WTC11 (cell line): ENCODE data around the gene LGR4. TPM values are rescaled to one million over a fixed set of nuclear protein-coding genes. Genes with fewer than 3 reads are reported as not detected.

Experiments
- ATAC-seq: fragments of 200-7000 bp; cut with Tn5 transposase; 2 replicates; pipeline ENCODE4 v1.10.0; 2021; ENCODE audit warnings: mild to moderate bottlenecking, moderate library complexity
- CTCF ChIA-PET: fragments of 300-600 bp; sonication (Branson Sonifier 250); formaldehyde crosslinking; loops from one replicate; lab custom pipeline; 2021; ENCODE audit warnings: antibody characterized with exemption; lab: Charles Lee
- POLR2A ChIA-PET: fragments of 350-600 bp; sonication (Branson Sonifier 250); formaldehyde crosslinking; loops from one replicate; lab custom pipeline; 2021; ENCODE audit warnings: antibody characterized with exemption; lab: Charles Lee
- DNase-seq: peaks from one replicate; pipeline ENCODE4 v3.0.0; 2021; ENCODE audit warnings: low spot score
- H3K27ac Mint-ChIP-seq: 2 replicates; pipeline ENCODE4 v1.8.0; 2021; ENCODE audit warnings: mixed read lengths
- H3K27me3 Mint-ChIP-seq: 2 replicates; pipeline ENCODE4 v1.8.0; 2021; ENCODE audit warnings: low read depth, mild to moderate bottlenecking, moderate library complexity, mixed read lengths
- H3K36me3 Mint-ChIP-seq: 2 replicates; pipeline ENCODE4 v1.8.0; 2021; ENCODE audit warnings: mixed read lengths
- H3K4me1 Mint-ChIP-seq: 2 replicates; pipeline ENCODE4 v1.8.0; 2022; ENCODE audit warnings: mixed read lengths
- H3K4me3 Mint-ChIP-seq: 2 replicates; pipeline ENCODE4 v1.8.0; 2021; ENCODE audit warnings: mild to moderate bottlenecking, moderate library complexity, mixed read lengths
- H3K9me3 Mint-ChIP-seq: 2 replicates; pipeline ENCODE4 v1.8.0; 2021; ENCODE audit warnings: mixed read lengths
- AFF4 ChIP-seq: sonication (generic); formaldehyde crosslinking; IDR thresholded peaks from 2 replicates; pipeline ENCODE4 v1.8.1; 2023; ENCODE audit warnings: mild to moderate bottlenecking, missing genetic modification reagents, borderline replicate concordance
- ATF2 ChIP-seq: sonication (generic); formaldehyde crosslinking; IDR thresholded peaks from 2 replicates; pipeline ENCODE4 v1.8.1; 2022; ENCODE audit warnings: low read depth, missing genetic modification reagents, borderline replicate concordance
- CREB1 ChIP-seq: sonication (generic); formaldehyde crosslinking; IDR thresholded peaks from 2 replicates; pipeline ENCODE4 v1.8.0; 2023; ENCODE audit warnings: mild to moderate bottlenecking, missing genetic modification reagents
- E2F1 ChIP-seq: sonication (generic); formaldehyde crosslinking; IDR thresholded peaks from 2 replicates; pipeline ENCODE4 v1.8.0; 2022; ENCODE audit warnings: mild to moderate bottlenecking, missing genetic modification reagents
- E2F5 ChIP-seq: sonication (generic); formaldehyde crosslinking; IDR thresholded peaks from 2 replicates; pipeline ENCODE4 v1.8.1; 2022; ENCODE audit warnings: mild to moderate bottlenecking, moderate library complexity, missing genetic modification reagents
- EMX1 ChIP-seq: fragments of 250-450 bp; sonication (Bioruptor Pico); IDR thresholded peaks from 2 replicates; pipeline ENCODE4 v1.8.0; 2021; ENCODE audit warnings: mild to moderate bottlenecking
- FOXK1 ChIP-seq: sonication (generic); formaldehyde crosslinking; IDR thresholded peaks from 2 replicates; pipeline ENCODE4 v1.8.0; 2022; ENCODE audit warnings: mild to moderate bottlenecking, moderate library complexity, missing genetic modification reagents
- IRF1 ChIP-seq: sonication (generic); formaldehyde crosslinking; IDR thresholded peaks from 2 replicates; pipeline ENCODE4 v1.8.0; 2023; ENCODE audit warnings: missing genetic modification reagents
- JAZF1 ChIP-seq: fragments of 250-450 bp; sonication (Bioruptor Pico); IDR thresholded peaks from 2 replicates; pipeline ENCODE4 v1.9.0; 2021; ENCODE audit warnings: moderate library complexity, mild to moderate bottlenecking, inconsistent platforms
- MLX ChIP-seq: sonication (generic); formaldehyde crosslinking; IDR thresholded peaks from 2 replicates; pipeline ENCODE4 v1.8.1; 2023; ENCODE audit warnings: mild to moderate bottlenecking, missing genetic modification reagents, moderate library complexity
- SOX15 ChIP-seq: fragments of 250-450 bp; sonication (Bioruptor Pico); IDR thresholded peaks from 2 replicates; pipeline ENCODE4 v1.9.0; 2021; ENCODE audit warnings: mild to moderate bottlenecking
- ZNF219 ChIP-seq: sonication (generic); formaldehyde crosslinking; IDR thresholded peaks from 2 replicates; pipeline ENCODE4 v1.8.0; 2023; ENCODE audit warnings: missing genetic modification reagents, mild to moderate bottlenecking, borderline replicate concordance
- ZNF232 ChIP-seq: sonication (generic); formaldehyde crosslinking; IDR thresholded peaks from 2 replicates; pipeline ENCODE4 v1.8.0; 2022; ENCODE audit warnings: mild to moderate bottlenecking, missing genetic modification reagents
- ZNF423 ChIP-seq: fragments of 250-450 bp; sonication (Bioruptor Pico); IDR thresholded peaks from 2 replicates; pipeline ENCODE4 v2.1.2; 2022; ENCODE audit warnings: mild to moderate bottlenecking, moderate library complexity
- ZSCAN18 ChIP-seq: fragments of 250-450 bp; sonication (Bioruptor Pico); IDR thresholded peaks from 2 replicates; pipeline ENCODE4 v2.1.2; 2022; ENCODE audit warnings: mild to moderate bottlenecking, moderate library complexity
- total RNA-seq: library from RNA; stranded (reverse); gene quantifications from 3 replicates; pipeline ENCODE4 v1.2.3, GENCODE V29; 2021

Gene LGR4
- total RNA-seq, 1 experiment from 2014 or later: 53.8 TPM

- H3K36me3 Mint-ChIP-seq: peaks cover 49% of the 10 kb centered on the region
- no peak for TF ChIP-seq IRF1 (CRISPR knock-in tag)
- TF ChIP-seq ZNF232 (CRISPR knock-in tag): no peak
- no peak for TF ChIP-seq CREB1 (CRISPR knock-in tag)
- TF ChIP-seq MLX (CRISPR knock-in tag): no peak
- TF ChIP-seq ATF2 (CRISPR knock-in tag): no peak
- TF ChIP-seq E2F1 (CRISPR knock-in tag): no peak
- TF ChIP-seq E2F5 (CRISPR knock-in tag): no peak
- no peak for TF ChIP-seq JAZF1 (CRISPR knock-in tag)
- H3K27me3 Mint-ChIP-seq: no peaks in the 10 kb centered on the region
- DNase-seq: no peak
- CTCF ChIA-PET: interaction anchor here (0.8 to 1.2 kb wide), 6 partner anchors 10 to 313 kb away, joined by 3 to 4 read pairs (median 3); no protein-coding TSS in a partner anchor
- H3K27ac Mint-ChIP-seq: no peak overlapping the region
- POLR2A ChIA-PET: no interaction called here
- ATAC-seq: no peak
- H3K4me1 Mint-ChIP-seq: no peaks in the 10 kb centered on the region
- H3K9me3 Mint-ChIP-seq: no peaks in the 10 kb centered on the region
- H3K4me3 Mint-ChIP-seq: no peak overlapping the region
Measured at GRCh38 chr11:27497284-27497866, 24.8 kb upstream of the LGR4 start.

GRCh38 chr11:27496461-27496860 is 23.9 kb upstream of the LGR4 start:
- Mint-ChIP-seq H3K27me3 (no peaks in the 10 kb centered on the region), H3K27ac (no peak overlapping the region)
- CTCF ChIA-PET: interaction anchor here (0.8 to 1.6 kb wide), 2 partner anchors 11 to 312 kb away, joined by 3 to 5 read pairs; no protein-coding TSS in a partner anchor
- no peak for TF ChIP-seq IRF1 (CRISPR knock-in tag)
- TF ChIP-seq ZNF219 (CRISPR knock-in tag): no peak
- TF ChIP-seq ZNF423 (CRISPR knock-in tag): no peak
- no peak for TF ChIP-seq FOXK1 (CRISPR knock-in tag)
- no peak for TF ChIP-seq SOX15 (CRISPR knock-in tag)
- TF ChIP-seq, all 79 proteins: peak for 0
- no peak overlapping the region for H3K4me3 Mint-ChIP-seq
- peaks cover 49% of the 10 kb centered on the region for H3K36me3 Mint-ChIP-seq
- ATAC-seq (no peak), DNase-seq (no peak)
- no peaks in the 10 kb centered on the region for H3K9me3 Mint-ChIP-seq
- POLR2A ChIA-PET: no interaction called here
- H3K4me1 Mint-ChIP-seq: no peaks in the 10 kb centered on the region

- H3K36me3 Mint-ChIP-seq: peaks cover 54% of the 10 kb centered on the region
- ChIA-PET CTCF (interaction anchor here (1.1 to 1.6 kb wide), 2 partner anchors 10 to 23 kb away, joined by 3 to 5 read pairs; partner anchors contain the start of gene LGR4), POLR2A (no interaction called here)
- H3K9me3 Mint-ChIP-seq: no peaks in the 10 kb centered on the region
- DNase-seq (no peak), ATAC-seq (no peak)
- H3K27me3 Mint-ChIP-seq: no peaks in the 10 kb centered on the region
- H3K4me3 Mint-ChIP-seq: no peak overlapping the region
- no peak overlapping the region for H3K27ac Mint-ChIP-seq
- H3K4me1 Mint-ChIP-seq: no peaks in the 10 kb centered on the region
- TF ChIP-seq MLX (CRISPR knock-in tag) (no peak), ZSCAN18 (CRISPR knock-in tag) (no peak), EMX1 (CRISPR knock-in tag) (no peak), AFF4 (no peak)
Measured at GRCh38 chr11:27495710-27496300, 23.2 kb upstream of the LGR4 start.
